Astrocyte (in vitro differentiated cells and primary cell): ENCODE results near the gene ADAMTS3. TPM values are rescaled to one million over a fixed set of nuclear protein-coding genes. Genes with fewer than 3 reads are reported as not detected.

ENCODE experiments used
- DNase-seq: peaks from one replicate; pipeline ENCODE4 v3.0.0-alpha.2; 2010; ENCODE audit warnings: low read depth
- FAIRE-seq: peaks from 2 replicates; lab custom pipeline; 2011; peaks lifted over from hg19 to GRCh38; lab: Jason Lieb, UNC
- H2AFZ ChIP-seq: 2 replicates; pipeline ENCODE4 v1.6.0; 2012; ENCODE audit warnings: low read depth, low read length, inconsistent platforms
- H3K27ac ChIP-seq: 2 replicates; pipeline ENCODE4 v1.5.1; 2011; ENCODE audit warnings: low read depth, low read length, inconsistent platforms
- H3K27me3 ChIP-seq: 2 replicates; pipeline ENCODE4 v1.6.0; 2011; ENCODE audit warnings: low read length, inconsistent platforms; ENCODE audit not compliant: insufficient read depth
- H3K36me3 ChIP-seq: 2 replicates; pipeline ENCODE4 v1.5.1; 2011; ENCODE audit warnings: low read length, inconsistent platforms; ENCODE audit not compliant: insufficient read depth
- H3K4me1 ChIP-seq: 2 replicates; pipeline ENCODE4 v1.5.1; 2011; ENCODE audit warnings: low read length, inconsistent platforms; ENCODE audit not compliant: insufficient read depth
- H3K4me2 ChIP-seq: 2 replicates; pipeline ENCODE4 v1.6.0; 2012; ENCODE audit warnings: low read length, inconsistent platforms
- H3K4me3 ChIP-seq: 2 replicates; pipeline ENCODE4 v1.5.1; 2011; ENCODE audit warnings: low read depth, mild to moderate bottlenecking, low read length, inconsistent platforms; ENCODE audit not compliant: insufficient read depth
- H3K79me2 ChIP-seq: 2 replicates; pipeline ENCODE4 v1.6.0; 2012; ENCODE audit warnings: mild to moderate bottlenecking, low read length, inconsistent platforms; ENCODE audit not compliant: insufficient read depth
- H3K9ac ChIP-seq: 2 replicates; pipeline ENCODE4 v1.6.0; 2012; ENCODE audit warnings: mild to moderate bottlenecking, low read length, inconsistent platforms
- H3K9me3 ChIP-seq: 2 replicates; pipeline ENCODE4 v1.5.1; 2012; ENCODE audit warnings: low read depth, mild to moderate bottlenecking, low read length, inconsistent platforms; ENCODE audit not compliant: insufficient read depth
- H4K20me1 ChIP-seq: 2 replicates; pipeline ENCODE4 v1.6.0; 2012; ENCODE audit warnings: low read length, inconsistent platforms; ENCODE audit not compliant: insufficient read depth
- H3K27ac Mint-ChIP-seq: one replicate; pipeline ENCODE4 v1.8.0; 2021; ENCODE audit warnings: mild to moderate bottlenecking, mixed read lengths; ENCODE audit not compliant: unreplicated experiment
- H3K27me3 Mint-ChIP-seq: one replicate; pipeline ENCODE4 v1.8.0; 2021; ENCODE audit warnings: low read depth, mixed read lengths; ENCODE audit not compliant: unreplicated experiment
- H3K36me3 Mint-ChIP-seq: one replicate; pipeline ENCODE4 v1.8.0; 2021; ENCODE audit warnings: low read depth, mixed read lengths; ENCODE audit not compliant: unreplicated experiment
- H3K4me1 Mint-ChIP-seq: one replicate; pipeline ENCODE4 v1.8.0; 2021; ENCODE audit warnings: low read depth, mixed read lengths; ENCODE audit not compliant: unreplicated experiment
- H3K4me3 Mint-ChIP-seq: one replicate; pipeline ENCODE4 v1.8.0; 2021; ENCODE audit warnings: mild to moderate bottlenecking, moderate library complexity, mixed read lengths; ENCODE audit not compliant: unreplicated experiment
- H3K9me3 Mint-ChIP-seq: one replicate; pipeline ENCODE4 v1.8.0; 2021; ENCODE audit warnings: mild to moderate bottlenecking, mixed read lengths; ENCODE audit not compliant: unreplicated experiment
- CTCF ChIP-seq: IDR thresholded peaks from 2 replicates; pipeline ENCODE4 v1.5.1; 2011; ENCODE audit warnings: low read depth, mild to moderate bottlenecking, inconsistent platforms, low read length, moderate library complexity; ENCODE audit not compliant: insufficient read depth
- EZH2 ChIP-seq: IDR thresholded peaks from 2 replicates; pipeline ENCODE4 v1.6.1; 2012; ENCODE audit warnings: mild to moderate bottlenecking, low read length, inconsistent platforms; ENCODE audit not compliant: insufficient read depth
- total RNA-seq: library from RNA; stranded (reverse); gene quantifications from 2 replicates; pipeline ENCODE4 v1.2.1, GENCODE V29; 2021

The ADAMTS3 gene
- total RNA-seq, 1 donor from 2014 or later: 4.2 TPM

GRCh38 chr4:72473434-72473900, 95.6 kb downstream of the ADAMTS3 start:
- Histone ChIP-seq H3K79me2 (no peaks in the 10 kb centered on the region), H2AFZ (no peak overlapping the region), H3K27ac (no peak overlapping the region), H3K27me3 (no peaks in the 10 kb centered on the region), H3K9ac (no peak overlapping the region), H3K36me3 (no peaks in the 10 kb centered on the region), H3K4me2 (no peak overlapping the region), H3K4me3 (no peak overlapping the region), H3K4me1 (no peaks in the 10 kb centered on the region), H3K9me3 (no peaks in the 10 kb centered on the region), H4K20me1 (no peaks in the 10 kb centered on the region)
- no peaks in the 10 kb centered on the region for H3K36me3 Mint-ChIP-seq
- no peaks in the 10 kb centered on the region for H3K27me3 Mint-ChIP-seq
- no peak overlapping the region for H3K27ac Mint-ChIP-seq
- H3K9me3 Mint-ChIP-seq: peaks cover 2% of the 10 kb centered on the region
- H3K4me1 Mint-ChIP-seq: peaks cover 5% of the 10 kb centered on the region
- DNase-seq (no peak), FAIRE-seq (no peak)
- TF ChIP-seq EZH2 (no peak), CTCF (no peak)
- H3K4me3 Mint-ChIP-seq: no peak overlapping the region

- peak; percentile 12 for DNase-seq
- Histone ChIP-seq H4K20me1 (no peaks in the 10 kb centered on the region), H2AFZ (no peak overlapping the region), H3K36me3 (no peaks in the 10 kb centered on the region), H3K4me2 (no peak overlapping the region), H3K9me3 (no peaks in the 10 kb centered on the region), H3K4me3 (no peak overlapping the region), H3K9ac (no peak overlapping the region), H3K79me2 (no peaks in the 10 kb centered on the region), H3K27ac (no peak overlapping the region), H3K4me1 (no peaks in the 10 kb centered on the region), H3K27me3 (no peaks in the 10 kb centered on the region)
- Mint-ChIP-seq H3K27me3 (no peaks in the 10 kb centered on the region), H3K4me1 (peaks cover 5% of the 10 kb centered on the region), H3K9me3 (no peaks in the 10 kb centered on the region), H3K27ac (no peak overlapping the region), H3K4me3 (no peak overlapping the region), H3K36me3 (no peaks in the 10 kb centered on the region)
- TF ChIP-seq EZH2 (no peak), CTCF (no peak)
- FAIRE-seq: no peak
Measured at GRCh38 chr4:72471816-72472215, 97.2 kb downstream of the ADAMTS3 start.

- FAIRE-seq (no peak), DNase-seq (peak; percentile 18)
- Mint-ChIP-seq H3K27me3 (no peaks in the 10 kb centered on the region), H3K4me3 (no peak overlapping the region), H3K9me3 (peaks cover 3% of the 10 kb centered on the region), H3K27ac (no peak overlapping the region), H3K4me1 (peaks cover 5% of the 10 kb centered on the region), H3K36me3 (no peaks in the 10 kb centered on the region)
- no peak overlapping the region for H3K27ac ChIP-seq
- H3K36me3 ChIP-seq: no peaks in the 10 kb centered on the region
- TF ChIP-seq CTCF: peak; percentile 41
- no peak for TF ChIP-seq EZH2
- no peaks in the 10 kb centered on the region for H3K9me3 ChIP-seq
- H3K27me3 ChIP-seq: no peaks in the 10 kb centered on the region
- no peak overlapping the region for H3K4me3 ChIP-seq
- no peak overlapping the region for H2AFZ ChIP-seq
- no peak overlapping the region for H3K4me2 ChIP-seq
- no peaks in the 10 kb centered on the region for H3K79me2 ChIP-seq
- H4K20me1 ChIP-seq: no peaks in the 10 kb centered on the region
- no peak overlapping the region for H3K9ac ChIP-seq
- H3K4me1 ChIP-seq: no peaks in the 10 kb centered on the region
Measured at GRCh38 chr4:72468904-72469502, 100.0 kb downstream of the ADAMTS3 start.
